ELR (cell line): ENCODE results near the gene GRXCR2.
A peak's percentile ranks its signal among the peaks of the same experiment; 100 is the strongest.
"Not testable (repeated sequence)": the region's sequence is repeated elsewhere in the genome, so short reads cannot be mapped to it uniquely, and the experiment has no call there.

Experiments
- DNase-seq: peaks from one replicate; pipeline ENCODE4 v3.0.0-alpha.2; 2015; ENCODE audit warnings: low read depth

Gene GRXCR2

GRCh38 chr5:145872914-145873313 lies at the start of gene GRXCR2:
Gene GRXCR2, minus strand, starts transcription at chr5:145873014. Its CDS starts 46 bp downstream, at chr5:145872968.
- DNase-seq: no peak

GRCh38 chr5:145922059-145922458 lies 49.2 kb upstream of the GRXCR2 start:
- no peak for DNase-seq

GRCh38 chr5:145921211-145921610 lies 48.4 kb upstream of the GRXCR2 start:
- peak; percentile 89 for DNase-seq

GRCh38 chr5:145920542-145921210 lies 47.9 kb upstream of the GRXCR2 start:
- DNase-seq: no peak

GRCh38 chr5:145919413-145919812 lies 46.6 kb upstream of the GRXCR2 start:
- no peak for DNase-seq

GRCh38 chr5:145918397-145918796 lies 45.6 kb upstream of the GRXCR2 start:
- DNase-seq: no peak

- DNase-seq: no peak
Measured at GRCh38 chr5:145917288-145917687, 44.5 kb upstream of the GRXCR2 start.

GRCh38 chr5:145915970-145916638 lies 43.3 kb upstream of the GRXCR2 start:
- no peak for DNase-seq

- DNase-seq: no peak
Measured at GRCh38 chr5:145913701-145914100, 40.9 kb upstream of the GRXCR2 start.

GRCh38 chr5:145912594-145912993 lies 39.8 kb upstream of the GRXCR2 start:
- DNase-seq: no peak

- no peak for DNase-seq
Measured at GRCh38 chr5:145912019-145912418, 39.2 kb upstream of the GRXCR2 start.

GRCh38 chr5:145911164-145911563 lies 38.4 kb upstream of the GRXCR2 start:
- DNase-seq: no peak

- DNase-seq: peak; percentile 35
Measured at GRCh38 chr5:145908206-145908960, 35.6 kb upstream of the GRXCR2 start.

- DNase-seq: no peak
Measured at GRCh38 chr5:145906401-145906800, 33.6 kb upstream of the GRXCR2 start.

- no peak for DNase-seq
Measured at GRCh38 chr5:145904743-145905142, 31.9 kb upstream of the GRXCR2 start.

- peak; percentile 31 for DNase-seq
Measured at GRCh38 chr5:145903867-145904266, 31.1 kb upstream of the GRXCR2 start.

- peak; percentile 44 for DNase-seq
Measured at GRCh38 chr5:145903113-145903512, 30.3 kb upstream of the GRXCR2 start.

- DNase-seq: no peak
Measured at GRCh38 chr5:145902421-145902820, 29.6 kb upstream of the GRXCR2 start.

GRCh38 chr5:145898171-145898570 lies 25.4 kb upstream of the GRXCR2 start:
- DNase-seq: no peak

GRCh38 chr5:145891378-145891777 lies 18.6 kb upstream of the GRXCR2 start:
- not testable (repeated sequence) for DNase-seq

GRCh38 chr5:145889611-145890010 lies 16.8 kb upstream of the GRXCR2 start:
- no peak for DNase-seq

GRCh38 chr5:145887976-145888574 lies 15.3 kb upstream of the GRXCR2 start:
- DNase-seq: peak; percentile 68

- DNase-seq: no peak
Measured at GRCh38 chr5:145887217-145887616, 14.4 kb upstream of the GRXCR2 start.
